ENCODE results near the gene KRT77. TPM values are rescaled to one million over a fixed set of nuclear protein-coding genes. Genes with fewer than 3 reads are reported as not detected.

Gene KRT77
- total RNA-seq, 1 donor from 2014 or later, result 2.5 TPM

DNA sequence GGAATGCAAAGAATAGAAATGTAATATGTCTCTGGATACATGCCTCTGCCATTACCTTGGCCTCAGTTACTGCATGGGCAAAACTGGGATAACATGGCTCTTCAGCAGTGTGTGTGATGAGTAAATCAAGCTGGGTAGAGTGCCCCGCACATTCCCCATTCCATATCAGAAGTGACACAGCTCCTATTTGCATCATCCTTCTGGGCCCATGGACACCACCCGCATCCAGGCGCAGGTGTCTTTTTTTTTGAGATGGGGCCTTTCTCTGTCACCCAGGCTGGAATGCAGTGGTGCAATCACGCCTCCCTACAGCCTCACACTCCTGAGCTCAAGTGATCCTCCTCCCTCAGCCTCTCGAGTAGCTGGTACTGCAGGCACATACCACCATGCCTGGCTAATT lies 42.2 kb upstream of the KRT77 start:
- Histone ChIP-seq H3K9me3 (no peaks in the 10 kb centered on the region), H3K27me3 (no peaks in the 10 kb centered on the region), H3K36me3 (no peaks in the 10 kb centered on the region), H3K4me1 (no peaks in the 10 kb centered on the region), H3K4me3 (no peak overlapping the region), H3K27ac (no peak overlapping the region)
- intact Hi-C loops (cut with DNase I), result no loop called here
- TF ChIP-seq, protein P1, sequence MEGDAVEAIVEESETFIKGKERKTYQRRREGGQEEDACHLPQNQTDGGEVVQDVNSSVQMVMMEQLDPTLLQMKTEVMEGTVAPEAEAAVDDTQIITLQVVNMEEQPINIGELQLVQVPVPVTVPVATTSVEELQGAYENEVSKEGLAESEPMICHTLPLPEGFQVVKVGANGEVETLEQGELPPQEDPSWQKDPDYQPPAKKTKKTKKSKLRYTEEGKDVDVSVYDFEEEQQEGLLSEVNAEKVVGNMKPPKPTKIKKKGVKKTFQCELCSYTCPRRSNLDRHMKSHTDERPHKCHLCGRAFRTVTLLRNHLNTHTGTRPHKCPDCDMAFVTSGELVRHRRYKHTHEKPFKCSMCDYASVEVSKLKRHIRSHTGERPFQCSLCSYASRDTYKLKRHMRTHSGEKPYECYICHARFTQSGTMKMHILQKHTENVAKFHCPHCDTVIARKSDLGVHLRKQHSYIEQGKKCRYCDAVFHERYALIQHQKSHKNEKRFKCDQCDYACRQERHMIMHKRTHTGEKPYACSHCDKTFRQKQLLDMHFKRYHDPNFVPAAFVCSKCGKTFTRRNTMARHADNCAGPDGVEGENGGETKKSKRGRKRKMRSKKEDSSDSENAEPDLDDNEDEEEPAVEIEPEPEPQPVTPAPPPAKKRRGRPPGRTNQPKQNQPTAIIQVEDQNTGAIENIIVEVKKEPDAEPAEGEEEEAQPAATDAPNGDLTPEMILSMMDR (IDR thresholded peaks at IDR 0.05), result no peak
- TF ChIP-seq POLR2AphosphoS5 (IDR thresholded peaks at IDR 0.05; ENCODE audit: insufficient read depth in 1 of 2, low read depth in 1 of 2) (no peak), POLR2A (IDR thresholded peaks at IDR 0.05) (no peak)
- no peak for DNase-seq (ENCODE audit: extremely low spot score in 2 of 2)

DNA sequence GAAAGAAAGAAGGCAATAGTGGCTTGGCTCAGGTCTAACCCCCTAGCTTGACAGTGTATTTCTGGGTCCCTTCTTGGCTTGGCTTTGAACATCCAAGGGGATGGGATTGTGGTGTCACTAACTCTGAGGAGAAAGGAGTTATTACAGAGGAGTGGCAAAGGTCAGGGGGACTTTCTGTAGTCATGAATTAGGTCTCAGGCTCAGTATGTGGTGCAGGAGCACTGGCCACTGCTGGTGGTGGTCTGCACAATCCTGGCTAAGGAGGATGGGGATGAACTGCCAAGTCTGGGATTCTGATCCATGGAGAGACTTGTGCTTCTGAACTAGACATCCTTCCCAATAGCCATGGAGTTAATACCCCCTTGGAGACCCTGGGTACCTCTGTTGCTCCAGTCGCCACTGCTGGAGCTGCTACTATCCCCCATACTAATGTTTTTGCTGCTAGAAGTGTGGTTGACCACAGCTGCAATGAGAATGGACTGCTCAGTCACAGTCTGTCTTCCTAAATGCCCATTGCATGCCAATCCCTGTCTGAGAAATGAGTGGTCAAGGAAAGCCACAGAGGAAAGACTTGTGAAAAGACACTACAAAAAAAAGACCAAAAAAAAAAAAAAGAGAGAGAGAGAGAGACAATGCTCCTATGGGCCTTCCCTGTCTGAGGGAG lies 41.3 kb upstream of the KRT77 start:
- H3K4me1 ChIP-seq, result no peaks in the 10 kb centered on the region
- no peak overlapping the region for H3K27ac ChIP-seq
- DNase-seq (ENCODE audit: extremely low spot score in 2 of 2), result no peak
- H3K27me3 ChIP-seq, result no peaks in the 10 kb centered on the region
- intact Hi-C loops (cut with DNase I), result no loop called here
- no peak for TF ChIP-seq POLR2A (IDR thresholded peaks at IDR 0.05)
- TF ChIP-seq POLR2AphosphoS5 (IDR thresholded peaks at IDR 0.05; ENCODE audit: insufficient read depth in 1 of 2, low read depth in 1 of 2), result no peak
- TF ChIP-seq, protein P1 (IDR thresholded peaks at IDR 0.05), result no peak
- no peaks in the 10 kb centered on the region for H3K36me3 ChIP-seq
- no peak overlapping the region for H3K4me3 ChIP-seq
- H3K9me3 ChIP-seq, result no peaks in the 10 kb centered on the region

DNA sequence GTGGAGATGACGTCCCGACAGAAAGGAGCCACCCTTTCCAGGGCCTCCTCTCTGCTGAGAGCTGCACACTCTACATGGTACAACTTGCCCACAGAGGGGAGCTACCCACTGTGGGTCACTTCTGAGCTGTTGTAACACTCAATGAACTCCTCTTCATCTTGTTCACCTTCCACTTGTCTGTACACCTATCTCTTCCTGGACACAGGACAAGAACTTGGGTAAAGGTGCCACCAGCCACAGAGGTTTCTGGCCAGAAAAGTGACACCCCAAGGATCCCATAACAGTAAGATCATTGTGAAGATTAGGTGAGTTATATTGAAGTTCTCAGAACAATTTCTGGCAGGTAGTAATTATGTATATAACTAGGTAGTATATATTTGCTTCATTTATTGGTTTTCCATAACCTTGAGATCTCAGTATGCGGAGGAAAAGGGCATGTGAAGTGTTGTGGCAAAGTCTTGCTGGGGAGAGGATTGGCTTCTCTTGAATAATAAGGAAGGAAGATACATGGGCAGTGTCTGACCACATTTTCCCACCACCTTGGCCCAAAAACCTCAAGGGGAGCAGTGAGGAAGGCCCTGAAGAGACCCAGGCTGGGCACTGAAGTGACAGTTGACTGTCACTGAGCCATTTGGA lies 39.6 kb upstream of the KRT77 start:
- no peaks in the 10 kb centered on the region for H3K36me3 ChIP-seq
- no peak for DNase-seq (ENCODE audit: extremely low spot score in 2 of 2)
- no peaks in the 10 kb centered on the region for H3K4me1 ChIP-seq
- TF ChIP-seq, protein P1 (IDR thresholded peaks at IDR 0.05), result no peak
- TF ChIP-seq POLR2A (IDR thresholded peaks at IDR 0.05), result no peak
- no peaks in the 10 kb centered on the region for H3K27me3 ChIP-seq
- intact Hi-C loops (cut with DNase I), result no loop called here
- no peak overlapping the region for H3K27ac ChIP-seq
- no peak overlapping the region for H3K4me3 ChIP-seq
- no peaks in the 10 kb centered on the region for H3K9me3 ChIP-seq

DNA sequence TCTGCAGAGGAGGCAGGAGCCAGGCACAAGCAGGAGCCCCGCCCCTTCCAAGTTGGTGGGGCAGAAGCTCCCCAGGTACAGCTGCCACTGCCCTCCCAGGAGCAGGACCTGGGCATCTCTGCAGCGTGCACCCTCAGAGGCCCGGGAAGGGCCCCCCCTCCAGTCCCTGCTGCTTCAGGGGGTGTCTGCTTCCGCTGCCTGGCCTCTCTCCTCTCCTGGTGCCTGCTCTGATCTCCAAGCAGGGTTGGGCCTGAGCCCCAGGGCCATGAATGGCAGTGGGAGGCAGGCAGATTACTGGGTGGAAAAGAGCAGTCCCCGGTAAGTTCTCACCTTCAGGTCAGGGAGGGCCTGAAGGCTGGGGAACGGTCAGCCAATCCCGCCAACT lies 38.9 kb upstream of the KRT77 start:
- H3K4me1 ChIP-seq, result no peaks in the 10 kb centered on the region
- H3K9me3 ChIP-seq, result no peaks in the 10 kb centered on the region
- intact Hi-C loops (cut with DNase I), result no loop called here
- no peak overlapping the region for H3K27ac ChIP-seq
- no peaks in the 10 kb centered on the region for H3K27me3 ChIP-seq
- H3K4me3 ChIP-seq, result no peak overlapping the region
- no peak for DNase-seq (ENCODE audit: extremely low spot score in 2 of 2)
- TF ChIP-seq, protein P1 (IDR thresholded peaks at IDR 0.05), result no peak
- TF ChIP-seq POLR2AphosphoS5 (IDR thresholded peaks at IDR 0.05; ENCODE audit: insufficient read depth in 1 of 2, low read depth in 1 of 2) (no peak), POLR2A (IDR thresholded peaks at IDR 0.05) (no peak)
- no peaks in the 10 kb centered on the region for H3K36me3 ChIP-seq

Measured in vagina (tissue), 2 donors.